Stimulated activated CD8-positive, alpha-beta memory T cell treated with anti-CD3 and anti-CD28 coated beads, Interleukin-4, amount 100 ng/mL, for 48 hours (primary cell): ENCODE data around the gene CX3CL1.
"Not testable (repeated sequence)": the region's sequence is repeated elsewhere in the genome, so short reads cannot be mapped to it uniquely, and the experiment has no call there.

ENCODE experiments used
- DNase-seq: peaks from one replicate; pipeline ENCODE4 v3.0.0-alpha.2; 2020

The CX3CL1 gene

GRCh38 chr16:57372372-57373116 is at the start of gene CX3CL1:
Gene CX3CL1, plus strand, starts transcription at chr16:57372490. Its CDS starts 79 bp downstream, at chr16:57372569.
- DNase-seq = no peak

GRCh38 chr16:57324749-57325148 is 47.5 kb upstream of the CX3CL1 start:
- no peak for DNase-seq

- DNase-seq = no peak
Measured at GRCh38 chr16:57325458-57325857, 46.8 kb upstream of the CX3CL1 start.

GRCh38 chr16:57329718-57330327 is 42.5 kb upstream of the CX3CL1 start:
- DNase-seq = no peak

- no peak for DNase-seq
Measured at GRCh38 chr16:57331355-57331754, 40.9 kb upstream of the CX3CL1 start.

- DNase-seq = no peak
Measured at GRCh38 chr16:57333402-57333801, 38.9 kb upstream of the CX3CL1 start.

- no peak for DNase-seq
Measured at GRCh38 chr16:57335366-57335765, 36.9 kb upstream of the CX3CL1 start.

- no peak for DNase-seq
Measured at GRCh38 chr16:57341062-57341440, 31.2 kb upstream of the CX3CL1 start.

- DNase-seq = no peak
Measured at GRCh38 chr16:57341441-57342303, 30.6 kb upstream of the CX3CL1 start.

GRCh38 chr16:57342606-57343005 is 29.7 kb upstream of the CX3CL1 start:
- not testable (repeated sequence) for DNase-seq

- no peak for DNase-seq
Measured at GRCh38 chr16:57343221-57343620, 29.1 kb upstream of the CX3CL1 start.

GRCh38 chr16:57344094-57344493 is 28.2 kb upstream of the CX3CL1 start:
- DNase-seq = not testable (repeated sequence)

GRCh38 chr16:57345021-57345420 is 27.3 kb upstream of the CX3CL1 start:
- DNase-seq = no peak

GRCh38 chr16:57345666-57346204 is 26.6 kb upstream of the CX3CL1 start:
- DNase-seq = no peak

- no peak for DNase-seq
Measured at GRCh38 chr16:57347858-57348257, 24.4 kb upstream of the CX3CL1 start.

GRCh38 chr16:57348327-57348726 is 24.0 kb upstream of the CX3CL1 start:
- no peak for DNase-seq

- peak; percentile 29 for DNase-seq
Measured at GRCh38 chr16:57349212-57350031, 22.9 kb upstream of the CX3CL1 start.

GRCh38 chr16:57352636-57353047 is 19.6 kb upstream of the CX3CL1 start:
- DNase-seq = no peak

- DNase-seq = no peak
Measured at GRCh38 chr16:57354311-57354710, 18.0 kb upstream of the CX3CL1 start.

GRCh38 chr16:57355898-57356414 is 16.3 kb upstream of the CX3CL1 start:
- no peak for DNase-seq

- DNase-seq = no peak
Measured at GRCh38 chr16:57356547-57356946, 15.7 kb upstream of the CX3CL1 start.
